Measurements from ENCODE around the gene VIPR2. TPM values are rescaled to one million over a fixed set of nuclear protein-coding genes. Genes with fewer than 3 reads are reported as not detected.

Gene VIPR2
- total and polyA plus RNA-seq, 2 of the 13 experiments (the other 11 are each of a cell fraction or from before 2014, with no cell fraction given) = not detected

DNA sequence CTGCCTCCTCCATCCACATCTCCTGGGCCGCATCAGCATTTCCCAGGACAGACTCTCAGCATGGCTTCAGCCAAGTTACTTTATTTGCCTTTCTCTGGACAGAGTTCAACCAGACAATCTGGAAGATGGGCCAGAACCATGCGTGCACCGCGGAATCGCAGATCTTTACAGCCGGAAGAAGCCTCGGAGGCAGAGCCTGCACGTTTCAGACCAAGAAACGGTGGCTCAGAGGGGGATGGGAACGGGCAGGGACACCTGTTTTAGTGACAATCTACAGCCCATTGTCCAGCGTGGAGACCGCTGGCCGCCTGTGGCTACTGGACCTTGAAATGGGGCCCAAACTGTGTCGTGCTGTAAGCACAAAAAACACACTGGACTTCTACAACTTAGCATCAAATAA is 3.5 kb downstream of the VIPR2 start:
- Histone ChIP-seq H3K9ac (ENCODE audit: insufficient read depth, low read depth, low read length) (no peak overlapping the region), H3K79me2 (ENCODE audit: insufficient read depth, low read length) (no peaks in the 10 kb centered on the region), H3K27me3 (ENCODE audit: control insufficient read depth in 1 of 2, insufficient read depth in 2 of 2, low read length in 2 of 2) (peaks cover 4 to 77% of the 10 kb centered on the region in 2 experiments; a peak in 4 of 5 replicates), H3K27ac (ENCODE audit: extremely low read length, insufficient read depth, low read length) (no peak overlapping the region), H4K20me1 (ENCODE audit: insufficient read depth, low read length) (no peaks in the 10 kb centered on the region), H3K4me3 (replicated peaks in 1 of 3; ENCODE audit: insufficient read depth in 1 of 3, low read depth in 2 of 3, low read length in 3 of 3) (no peak overlapping the region), H3K4me1 (ENCODE audit: insufficient read depth, low read length) (no peaks in the 10 kb centered on the region), H3K36me3 (replicated peaks in 1 of 2; ENCODE audit: control insufficient read depth in 1 of 2, insufficient read depth in 2 of 2, low read length in 2 of 2) (no peaks in the 10 kb centered on the region), H2AFZ (ENCODE audit: low read length) (no peak overlapping the region), H3K4me2 (ENCODE audit: low read depth, low read length) (no peak overlapping the region), H3K9me3 (ENCODE audit: low read length) (no peaks in the 10 kb centered on the region)
- no peak for ATAC-seq
- BruUV-seq (replicated peaks) = no TSS peak
- intact Hi-C loops (cut with micrococcal nuclease; ENCODE audit: unreplicated experiment) = no loop called here
- no peak for TF ChIP-seq EEA1 (CRISPR knock-in tag; IDR thresholded peaks at IDR 0.05; ENCODE audit: borderline replicate concordance)
- no peak for TF ChIP-seq SIX4 (CRISPR knock-in tag; IDR thresholded peaks at IDR 0.05)
- TF ChIP-seq ZNF225 (CRISPR knock-in tag; IDR thresholded peaks at IDR 0.05) = no peak
- no peak for TF ChIP-seq GATAD2A (CRISPR knock-in tag; IDR thresholded peaks at IDR 0.05)
- no peak for TF ChIP-seq TOPORS (CRISPR knock-in tag; IDR thresholded peaks at IDR 0.05)
- FAIRE-seq = no peak
- in situ Hi-C loops (cut with HindIII; ENCODE audit: extremely low pct_ligation_motif_present, low pct_unique_long_range_greater_than_20kb) = no loop called here
- POLR2A ChIA-PET = no interaction called here
- WGBS (ENCODE audit: low lambda C conversion rate) = 40% methylated on average over 14 of the region's 14 CpGs
- no peak for DNase-seq (ENCODE audit: low spot score)
- CTCF ChIA-PET (ENCODE audit: low intra/inter-chr PET ratio, low total read pairs) = no interaction called here

DNA sequence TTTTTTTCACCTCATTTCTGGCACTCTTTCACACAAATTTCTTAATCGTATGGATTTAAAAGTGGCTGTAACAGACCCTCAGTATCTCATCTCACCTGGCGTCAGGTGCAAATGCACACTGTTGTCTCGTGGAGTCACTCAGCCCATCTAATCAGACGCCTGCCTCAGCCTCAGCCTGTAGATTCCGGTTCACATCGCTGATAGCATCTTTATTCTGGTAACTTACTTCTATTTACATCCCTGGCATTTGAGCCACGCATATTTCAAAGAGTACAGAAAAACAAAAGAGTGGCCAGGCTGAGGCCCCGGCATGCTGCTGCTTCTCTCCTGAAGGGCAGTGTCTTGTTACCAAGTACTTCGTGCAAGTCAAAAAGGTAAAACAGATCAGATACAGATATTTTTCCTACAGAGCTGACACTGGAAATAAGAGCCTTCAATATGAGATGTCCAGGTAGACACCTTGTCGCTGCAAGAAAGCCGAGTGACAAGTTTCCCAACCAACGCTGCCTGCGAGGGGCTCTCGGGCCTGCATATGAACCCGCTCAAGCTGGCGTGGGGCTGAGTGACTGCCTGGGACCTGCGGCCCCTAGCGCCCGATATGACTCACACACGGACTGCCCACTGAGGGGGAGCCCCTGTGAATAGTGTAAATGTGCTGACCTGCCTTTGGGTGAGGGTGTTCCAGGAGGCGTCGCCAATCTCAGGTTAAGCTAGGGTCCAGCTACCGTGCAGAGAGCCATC is 4.3 kb downstream of the VIPR2 start:
- POLR2A ChIA-PET = no interaction called here
- intact Hi-C loops (cut with micrococcal nuclease; ENCODE audit: unreplicated experiment) = no loop called here
- DNase-seq (ENCODE audit: low spot score) = no peak
- Histone ChIP-seq H3K4me1 (ENCODE audit: insufficient read depth, low read length) (no peaks in the 10 kb centered on the region), H3K27me3 (ENCODE audit: control insufficient read depth in 1 of 2, insufficient read depth in 2 of 2, low read length in 2 of 2) (peaks cover 4 to 77% of the 10 kb centered on the region in 2 experiments; a peak in 4 of 5 replicates), H3K9me3 (ENCODE audit: low read length) (no peaks in the 10 kb centered on the region), H3K27ac (ENCODE audit: extremely low read length, insufficient read depth, low read length) (no peak overlapping the region), H3K79me2 (ENCODE audit: insufficient read depth, low read length) (no peaks in the 10 kb centered on the region), H2AFZ (ENCODE audit: low read length) (no peak overlapping the region), H3K4me2 (ENCODE audit: low read depth, low read length) (no peak overlapping the region), H3K36me3 (replicated peaks in 1 of 2; ENCODE audit: control insufficient read depth in 1 of 2, insufficient read depth in 2 of 2, low read length in 2 of 2) (no peaks in the 10 kb centered on the region), H3K4me3 (replicated peaks in 1 of 3; ENCODE audit: insufficient read depth in 1 of 3, low read depth in 2 of 3, low read length in 3 of 3) (no peak overlapping the region), H3K9ac (ENCODE audit: insufficient read depth, low read depth, low read length) (no peak overlapping the region), H4K20me1 (ENCODE audit: insufficient read depth, low read length) (no peaks in the 10 kb centered on the region)
- WGBS (ENCODE audit: low lambda C conversion rate) = 49% methylated on average over 14 of the region's 23 CpGs
- BruUV-seq (replicated peaks) = no TSS peak
- peak; percentile 78 for ATAC-seq
- CTCF ChIA-PET (ENCODE audit: low intra/inter-chr PET ratio, low total read pairs) = no interaction called here
- FAIRE-seq = no peak
- peak; percentile 13; the same call in 1 of the 2 replicates for TF ChIP-seq CTCF (CRISPR knock-in tag; IDR thresholded peaks at IDR 0.05)
- TF ChIP-seq ZNF878 (CRISPR knock-in tag; IDR thresholded peaks at IDR 0.05) = no peak
- in situ Hi-C loops (cut with HindIII; ENCODE audit: extremely low pct_ligation_motif_present, low pct_unique_long_range_greater_than_20kb) = no loop called here
